ENCODE results near the gene OR5C1. TPM values are rescaled to one million over a fixed set of nuclear protein-coding genes. Genes with fewer than 3 reads are reported as not detected.

The OR5C1 gene
- total RNA-seq, 1 experiment from 2014 or later, result not detected

DNA sequence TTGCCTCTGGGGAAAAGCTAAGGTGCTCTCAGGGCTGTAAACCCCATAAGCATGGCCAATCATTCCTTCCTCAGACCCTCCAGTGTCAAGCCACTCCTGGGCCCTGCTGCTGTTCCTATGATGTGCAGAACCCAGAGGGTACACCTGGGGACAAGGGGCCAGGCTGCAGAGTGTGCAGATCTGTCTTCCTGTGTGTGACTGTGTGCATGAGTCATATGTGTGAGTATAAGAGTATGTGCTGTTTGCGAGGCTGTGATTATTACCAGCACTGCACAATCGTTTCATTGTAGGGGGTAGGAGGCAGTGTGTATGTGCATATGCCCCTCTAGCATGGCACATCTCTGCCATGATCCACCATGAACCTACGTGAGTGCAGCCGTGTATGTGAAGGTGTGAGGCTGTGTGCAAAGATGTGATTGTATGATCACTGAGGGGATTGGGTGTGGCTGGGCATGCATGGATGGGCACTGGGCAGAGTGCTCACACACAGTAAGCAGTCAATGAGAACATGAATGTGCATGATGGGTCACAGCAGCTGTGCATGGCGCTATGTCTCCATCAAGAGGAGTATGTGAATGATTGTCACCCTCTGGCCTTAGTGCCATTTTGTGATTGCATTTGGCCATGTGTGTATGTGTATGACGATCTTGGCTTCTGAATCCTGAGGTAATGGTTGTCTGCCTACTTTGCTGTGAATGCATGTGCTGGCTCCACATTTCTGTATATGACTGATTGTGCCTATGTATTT, 8.8 kb downstream of the OR5C1 start:
- no peak overlapping the region for H4K8ac ChIP-seq (replicated peaks; ENCODE audit: insufficient read length, low read depth, low read length)
- H3K27ac Mint-ChIP-seq, result no peak overlapping the region; a peak in 1 of 7 replicates
- H3K36me3 Mint-ChIP-seq (ENCODE audit: insufficient read depth in 1 of 3, low read depth in 3 of 3), result peaks cover 0 to 26% (median 13%) of the 10 kb centered on the region in 3 experiments; a peak in 4 of 7 replicates
- H3K18ac ChIP-seq (ENCODE audit: insufficient read length, low read depth, low read length), result no peak overlapping the region
- no peak overlapping the region for H4K5ac ChIP-seq (ENCODE audit: insufficient read length, low read depth, low read length)
- no peaks in the 10 kb centered on the region for H3K79me2 ChIP-seq (ENCODE audit: insufficient read depth, low read length)
- H3K27me3 Mint-ChIP-seq (ENCODE audit: low read depth), result peaks cover 4% of the 10 kb centered on the region
- peaks cover 3% of the 10 kb centered on the region for H3K23me2 ChIP-seq (ENCODE audit: insufficient read length, low read depth, low read length, poor library complexity, severe bottlenecking)
- WGBS (ENCODE audit: extremely low coverage, insufficient read length, low lambda C conversion rate), result no CpG with 5 or more reads among the region's 6 CpGs
- H3K9me3 Mint-ChIP-seq, result peaks cover 40 to 92% of the 10 kb centered on the region in 2 experiments
- DNase-seq, result no peak
- no peak overlapping the region for H2AK5ac ChIP-seq (ENCODE audit: insufficient read length, low read length)
- H3K27ac ChIP-seq (ENCODE audit: insufficient read length, low read depth, low read length), result no peak overlapping the region
- H3K9ac ChIP-seq (ENCODE audit: extremely low read depth, insufficient read length, low read length), result no peak overlapping the region
- no peak overlapping the region for H3K56ac ChIP-seq (ENCODE audit: insufficient read length, low read depth, low read length)
- H3K14ac ChIP-seq (ENCODE audit: insufficient read depth, low read length), result no peak overlapping the region
- no peak overlapping the region for H3T11ph ChIP-seq (ENCODE audit: low read length)
- H4K20me1 ChIP-seq (ENCODE audit: control insufficient read depth, insufficient read depth, insufficient read length), result no peaks in the 10 kb centered on the region
- no peaks in the 10 kb centered on the region for H3K4me1 Mint-ChIP-seq
- H2BK15ac ChIP-seq (ENCODE audit: low read depth, low read length), result no peak overlapping the region
- H3K4ac ChIP-seq (ENCODE audit: low read depth, low read length), result no peak overlapping the region
- H3K4me3 Mint-ChIP-seq, result no peak overlapping the region
- H2AFZ ChIP-seq (ENCODE audit: low read length), result no peak overlapping the region
- TF ChIP-seq, protein P1, sequence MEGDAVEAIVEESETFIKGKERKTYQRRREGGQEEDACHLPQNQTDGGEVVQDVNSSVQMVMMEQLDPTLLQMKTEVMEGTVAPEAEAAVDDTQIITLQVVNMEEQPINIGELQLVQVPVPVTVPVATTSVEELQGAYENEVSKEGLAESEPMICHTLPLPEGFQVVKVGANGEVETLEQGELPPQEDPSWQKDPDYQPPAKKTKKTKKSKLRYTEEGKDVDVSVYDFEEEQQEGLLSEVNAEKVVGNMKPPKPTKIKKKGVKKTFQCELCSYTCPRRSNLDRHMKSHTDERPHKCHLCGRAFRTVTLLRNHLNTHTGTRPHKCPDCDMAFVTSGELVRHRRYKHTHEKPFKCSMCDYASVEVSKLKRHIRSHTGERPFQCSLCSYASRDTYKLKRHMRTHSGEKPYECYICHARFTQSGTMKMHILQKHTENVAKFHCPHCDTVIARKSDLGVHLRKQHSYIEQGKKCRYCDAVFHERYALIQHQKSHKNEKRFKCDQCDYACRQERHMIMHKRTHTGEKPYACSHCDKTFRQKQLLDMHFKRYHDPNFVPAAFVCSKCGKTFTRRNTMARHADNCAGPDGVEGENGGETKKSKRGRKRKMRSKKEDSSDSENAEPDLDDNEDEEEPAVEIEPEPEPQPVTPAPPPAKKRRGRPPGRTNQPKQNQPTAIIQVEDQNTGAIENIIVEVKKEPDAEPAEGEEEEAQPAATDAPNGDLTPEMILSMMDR (conservative IDR thresholded peaks at IDR 0.05), result no peak
- no peaks in the 10 kb centered on the region for H3K79me1 ChIP-seq (ENCODE audit: insufficient read depth, low read depth, low read length, poor library complexity, severe bottlenecking)
- no peak overlapping the region for H3K23ac ChIP-seq (ENCODE audit: insufficient read length, low read depth, low read length)
- no peaks in the 10 kb centered on the region for H3K4me1 ChIP-seq (ENCODE audit: insufficient read depth, low read length)
- no peak overlapping the region for H2BK5ac ChIP-seq (ENCODE audit: insufficient read length, low read length)
- no peak overlapping the region for H2BK20ac ChIP-seq (ENCODE audit: low read depth, low read length, poor library complexity, severe bottlenecking)
- no peak overlapping the region for H4K91ac ChIP-seq (ENCODE audit: insufficient read length, low read depth, low read length)
- peaks cover 18% of the 10 kb centered on the region for H3K9me3 ChIP-seq (ENCODE audit: control insufficient read depth, low read depth, low read length)
- no peaks in the 10 kb centered on the region for H3K27me3 ChIP-seq (ENCODE audit: insufficient read depth, low read length)
- no peak overlapping the region for H2BK120ac ChIP-seq (ENCODE audit: low read depth, low read length, poor library complexity, severe bottlenecking)
- H3K4me2 ChIP-seq (ENCODE audit: insufficient read depth, insufficient read length, low read length), result no peak overlapping the region
- H2BK12ac ChIP-seq (ENCODE audit: insufficient read length, low read depth, low read length), result no peak overlapping the region

Data from H9 (cell line).